Medulla oblongata (tissue), 1 donor: ENCODE results near the gene RNF166.

ENCODE experiments used
- DNase-seq: peaks from one replicate; pipeline ENCODE4 v3.0.0-alpha.2; 2015; ENCODE audit errors: extremely low spot score

Gene RNF166

DNA sequence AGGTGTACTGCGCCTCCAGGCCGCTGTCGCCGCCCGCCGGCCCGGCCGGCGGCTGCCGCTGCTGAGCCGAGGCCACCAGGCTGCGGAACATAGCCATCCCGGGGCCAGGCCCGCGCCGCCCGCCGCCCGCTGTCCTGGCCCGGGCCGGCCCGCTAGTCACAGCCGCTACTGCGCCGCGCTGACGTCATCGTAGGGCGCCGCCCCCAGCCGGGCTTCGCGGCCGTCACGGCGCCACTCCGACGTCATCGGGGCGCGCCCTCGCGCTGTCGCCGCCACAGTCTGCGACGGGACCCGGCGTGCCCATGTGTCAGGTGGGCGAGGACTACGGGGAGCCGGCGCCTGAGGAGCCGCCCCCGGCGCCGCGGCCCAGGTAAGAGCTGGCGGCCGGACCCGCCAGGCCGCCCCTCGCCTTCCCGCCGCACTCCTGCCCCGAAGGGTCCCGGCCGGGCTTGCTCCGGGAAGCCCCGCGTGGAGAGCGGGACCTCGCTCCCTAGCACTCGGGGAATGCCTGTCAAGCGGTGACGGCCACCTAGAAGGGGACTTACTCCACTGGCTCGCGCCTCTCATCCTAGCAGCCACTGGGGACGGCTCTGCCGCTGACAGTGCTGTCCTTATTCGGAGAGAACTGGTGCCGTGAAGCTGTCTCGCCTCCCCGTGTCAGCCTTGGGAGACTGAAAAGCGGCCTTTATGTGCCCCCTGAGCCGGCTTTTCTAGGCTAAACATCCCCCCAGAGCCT is at the start of gene RNF166, which contains the start of gene CTU2:
TSS of gene RNF166 (minus strand) at position 180 of the 736 bp plus-strand sequence. CDS start at position 97, 83 bp downstream.
TSS of gene CTU2 (plus strand) at position 275 of the 736 bp plus-strand sequence. CDS start at position 303, 28 bp downstream.
- DNase-seq, result peak; percentile 89

DNA sequence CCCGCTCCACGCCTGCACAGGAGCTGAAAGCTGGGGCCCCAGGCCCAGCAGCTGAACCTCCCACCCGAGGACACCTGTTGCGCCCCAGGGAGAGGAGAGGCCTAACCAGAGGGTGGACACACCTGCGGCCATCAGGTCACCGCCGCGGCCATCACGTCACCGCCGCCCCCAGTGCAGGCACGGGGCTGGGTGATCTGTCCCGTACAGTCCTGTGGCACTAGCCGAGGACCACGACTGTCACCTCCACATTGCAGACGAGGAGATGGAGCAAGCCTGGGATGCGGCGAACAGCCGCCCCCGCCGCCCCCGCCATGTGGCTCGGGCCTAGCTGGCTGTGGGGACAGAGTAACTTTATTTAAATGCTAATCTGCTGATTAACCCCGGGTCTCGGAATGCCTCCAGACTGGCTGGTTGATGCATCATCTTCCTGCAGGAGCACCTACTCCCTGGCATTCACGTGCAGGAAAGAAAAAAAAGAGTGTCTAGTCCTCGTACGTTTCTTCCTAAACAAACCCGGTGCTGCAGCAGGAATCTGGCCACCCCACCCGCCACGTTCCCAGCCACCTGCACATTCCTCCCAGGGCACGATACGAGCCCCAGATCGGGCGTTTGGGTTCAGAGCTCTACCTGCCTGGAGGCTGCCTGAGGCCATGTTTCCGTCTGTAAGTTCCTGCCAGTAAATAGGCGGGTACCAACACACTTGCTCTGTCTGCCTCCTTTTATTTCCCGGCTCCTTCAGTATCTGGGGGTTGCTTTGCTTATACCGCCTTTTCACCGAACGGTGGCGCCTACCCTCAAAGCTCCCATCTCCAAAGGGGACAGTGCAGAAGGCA is 48.9 kb upstream of the RNF166 start:
- DNase-seq, result no peak

GRCh38 chr16:88754109-88754911 is 48.1 kb upstream of the RNF166 start:
- DNase-seq, result no peak

- DNase-seq, result no peak
Measured at GRCh38 chr16:88753602-88754001, 47.4 kb upstream of the RNF166 start.

DNA sequence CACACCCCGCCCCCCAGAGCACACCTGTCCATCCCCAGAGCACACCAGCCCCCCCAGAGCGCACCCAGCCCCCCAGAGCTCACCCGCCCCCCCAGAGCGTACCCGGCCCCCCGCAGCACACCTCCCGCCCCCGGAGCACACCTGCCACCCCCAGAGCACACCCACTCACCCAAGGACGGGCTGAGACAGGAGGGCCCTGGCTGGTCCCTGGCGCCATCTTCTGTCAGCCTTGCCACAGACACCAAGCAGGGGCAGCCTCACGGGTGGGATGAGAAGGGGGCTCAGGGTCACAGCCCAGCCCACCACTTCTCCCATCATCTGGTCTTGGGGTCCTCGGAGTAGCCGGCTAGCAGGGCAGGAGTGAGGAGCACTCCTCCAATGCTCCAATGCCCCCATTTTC is 47.0 kb upstream of the RNF166 start:
- DNase-seq, result no peak

GRCh38 chr16:88752386-88753002 is 46.3 kb upstream of the RNF166 start:
- no peak for DNase-seq

DNA sequence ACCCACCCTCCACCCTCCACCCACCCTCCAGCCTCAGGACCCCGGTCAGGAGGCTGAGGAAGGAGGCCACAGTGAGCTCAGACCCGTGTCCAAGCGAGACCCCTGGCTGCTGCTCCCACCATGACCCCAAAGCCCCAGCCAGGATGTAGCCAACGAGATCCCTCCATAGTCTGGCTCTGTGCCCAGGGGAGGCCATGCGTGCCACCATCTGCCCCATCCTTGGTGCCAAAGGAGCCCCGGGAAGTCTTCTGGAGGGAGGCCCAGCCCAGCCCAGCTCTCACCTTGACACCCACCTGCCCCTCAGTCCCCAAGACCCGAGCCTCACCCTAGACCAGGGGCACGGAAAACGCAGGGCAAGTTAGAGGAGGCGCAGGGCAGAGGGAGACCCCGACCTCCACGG is 44.6 kb upstream of the RNF166 start:
- DNase-seq, result no peak

DNA sequence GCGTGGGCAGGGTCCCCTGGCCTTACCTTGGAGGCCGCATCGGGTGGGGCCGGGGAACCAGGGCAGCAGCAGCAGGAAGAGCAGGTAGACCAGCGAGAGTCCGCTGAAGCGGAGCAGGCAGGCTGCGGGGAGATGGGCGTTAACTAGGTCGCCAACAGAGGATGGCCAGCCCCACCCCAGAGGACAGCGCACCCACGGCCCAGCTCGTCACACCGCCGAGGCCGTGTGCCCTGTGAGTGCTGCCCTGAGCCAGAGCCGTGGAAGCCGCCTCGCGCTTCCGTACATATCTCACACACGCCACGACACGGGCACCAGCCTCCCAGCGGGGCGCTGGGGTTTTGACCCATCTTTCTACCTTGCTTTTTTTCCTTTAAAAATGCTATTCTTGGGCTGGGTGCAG is 43.1 kb upstream of the RNF166 start:
- no peak for DNase-seq

GRCh38 chr16:88748364-88748763 is 42.2 kb upstream of the RNF166 start:
- DNase-seq, result no peak

GRCh38 chr16:88747588-88748301 is 41.5 kb upstream of the RNF166 start:
- DNase-seq, result no peak

GRCh38 chr16:88746506-88746905 is 40.3 kb upstream of the RNF166 start:
- peak; percentile 14 for DNase-seq

GRCh38 chr16:88744577-88745521 is 38.6 kb upstream of the RNF166 start:
- no peak for DNase-seq

GRCh38 chr16:88743693-88744576 is 37.7 kb upstream of the RNF166 start:
- peak; percentile 68 for DNase-seq

- DNase-seq, result no peak
Measured at GRCh38 chr16:88742896-88743605, 36.8 kb upstream of the RNF166 start.

DNA sequence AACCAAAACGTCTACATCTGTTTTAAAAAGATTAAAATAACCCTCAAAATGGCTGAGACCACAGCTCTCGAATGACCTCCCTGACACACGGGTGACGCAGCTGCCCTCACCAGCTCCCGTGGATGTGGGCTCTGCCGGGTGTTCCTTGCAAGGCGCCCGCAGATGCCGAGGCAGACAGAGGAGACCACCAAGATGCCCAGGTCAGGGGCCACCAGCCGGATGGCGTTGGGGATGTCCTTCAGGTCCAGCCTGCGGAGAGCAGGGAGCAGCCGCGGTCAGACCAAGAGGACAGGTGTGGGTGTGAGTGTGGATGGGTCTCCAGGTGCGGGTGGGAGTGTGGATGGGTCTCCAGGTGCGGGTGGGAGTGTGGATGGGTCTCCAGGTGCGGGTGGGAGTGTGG is 35.2 kb upstream of the RNF166 start:
- no peak for DNase-seq

DNA sequence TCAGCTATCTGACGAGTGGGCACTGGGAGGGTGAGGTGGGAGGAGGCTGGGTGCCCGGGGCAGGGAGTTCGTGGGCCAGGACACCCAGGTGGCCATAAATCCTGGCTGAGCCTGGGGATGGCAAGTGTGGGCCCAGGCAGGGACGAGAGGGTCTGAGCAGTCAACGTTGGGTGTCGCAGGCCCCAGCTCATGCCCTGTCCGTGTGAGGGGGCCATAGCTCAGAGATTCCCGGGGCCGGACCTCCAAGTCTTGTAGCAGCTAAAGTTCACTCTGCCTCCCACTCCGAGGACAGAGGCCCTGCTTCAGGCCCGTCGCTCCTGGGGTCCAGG is 34.5 kb upstream of the RNF166 start:
- no peak for DNase-seq

- no peak for DNase-seq
Measured at GRCh38 chr16:88739977-88740726, 33.9 kb upstream of the RNF166 start.
